Neural cell (in vitro differentiated cells): ENCODE results near the gene POU2AF3.

Experiments
- CTCF ChIP-seq: fragments of 450-650 bp; IDR thresholded peaks from 2 replicates; pipeline ENCODE4 v1.5.1; 2014; ENCODE audit warnings: antibody characterized with exemption, mild to moderate bottlenecking, moderate library complexity; ENCODE audit not compliant: poor library complexity, severe bottlenecking
- EP300 ChIP-seq: fragments of 450-650 bp; conservative IDR thresholded peaks from 2 replicates; pipeline ENCODE4 v1.6.1; 2014; ENCODE audit warnings: antibody characterized with exemption, mild to moderate bottlenecking, moderate library complexity; ENCODE audit not compliant: poor library complexity, severe bottlenecking
- REST ChIP-seq: IDR thresholded peaks from 2 replicates; pipeline ENCODE4 v1.6.1; 2012; ENCODE audit warnings: borderline replicate concordance
- TAF1 ChIP-seq: IDR thresholded peaks from 2 replicates; pipeline ENCODE4 v1.6.1; 2012; ENCODE audit warnings: low read depth

GRCh38 chr11:111303461-111303860 is 5.1 kb downstream of the POU2AF3 start:
- TF ChIP-seq TAF1, result no peak
- no peak for TF ChIP-seq CTCF
- TF ChIP-seq REST, result no peak
- no peak for TF ChIP-seq EP300
